Tongue (tissue), 1 donor: ENCODE results near the gene IGFBPL1. TPM values are rescaled to one million over a fixed set of nuclear protein-coding genes. Genes with fewer than 3 reads are reported as not detected.

Experiments
- total RNA-seq: library from RNA; depleted of rRNA; stranded (reverse); fragments of >200 nt; gene quantifications from one replicate; pipeline ENCODE4 v1.2.3, GENCODE V29; 2014

The IGFBPL1 gene
- total RNA-seq, 1 donor from 2014 or later, result 1.2 TPM

Other genes starting within 250 kb of the IGFBPL1 start
- 25.4 TPM for gene ALDH1B1, start 31.8 kb downstream of the IGFBPL1 start, total RNA-seq
- gene ANKRD18A, start 196.1 kb upstream of the IGFBPL1 start, total RNA-seq, result 0.51 TPM